Eye (tissue), 1 donor: Measurements from ENCODE around the gene P3R3URF.

Experiments
- DNase-seq: peaks from one replicate; pipeline ENCODE4 v3.0.0-alpha.2; 2015

The P3R3URF gene

DNA sequence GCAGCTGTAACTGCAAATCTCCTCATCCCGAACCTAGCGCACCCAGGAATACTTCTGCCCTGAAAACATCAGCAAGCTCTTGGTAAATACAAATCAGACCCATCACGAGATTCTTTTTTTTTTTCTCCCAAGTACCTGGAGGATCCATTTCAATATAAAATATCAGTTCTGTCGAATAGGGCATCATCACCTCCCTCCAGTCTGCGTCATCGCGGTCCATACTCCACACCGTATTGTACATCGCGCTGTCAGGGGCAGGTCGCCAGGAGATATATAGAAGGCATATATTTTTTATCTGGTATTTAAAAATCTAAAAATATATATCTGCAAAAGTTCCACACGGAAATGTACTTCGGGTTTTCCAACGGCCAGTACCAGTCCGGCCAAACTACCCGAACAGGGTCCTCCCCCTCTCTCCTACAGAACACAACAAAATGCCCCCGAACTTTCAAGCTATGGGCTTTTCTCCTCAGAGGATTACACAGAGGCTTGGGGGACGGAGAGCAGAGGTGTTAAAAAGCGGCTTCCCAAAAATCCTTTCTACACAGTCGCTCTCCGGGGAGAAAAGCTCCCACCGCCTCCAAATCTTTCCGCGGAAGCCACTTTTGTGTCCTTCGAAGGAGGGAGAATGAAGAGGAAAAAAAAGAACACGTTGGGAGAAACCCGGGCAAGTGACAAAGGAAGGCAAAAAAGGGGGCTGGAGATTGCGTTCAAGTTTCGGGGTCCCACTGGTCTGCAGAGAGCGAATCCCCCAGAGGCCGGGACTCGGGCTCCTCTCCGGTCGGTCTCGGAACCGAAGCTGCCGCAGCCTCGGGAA is 44.4 kb downstream of the P3R3URF start:
- DNase-seq = peak; percentile 85

DNA sequence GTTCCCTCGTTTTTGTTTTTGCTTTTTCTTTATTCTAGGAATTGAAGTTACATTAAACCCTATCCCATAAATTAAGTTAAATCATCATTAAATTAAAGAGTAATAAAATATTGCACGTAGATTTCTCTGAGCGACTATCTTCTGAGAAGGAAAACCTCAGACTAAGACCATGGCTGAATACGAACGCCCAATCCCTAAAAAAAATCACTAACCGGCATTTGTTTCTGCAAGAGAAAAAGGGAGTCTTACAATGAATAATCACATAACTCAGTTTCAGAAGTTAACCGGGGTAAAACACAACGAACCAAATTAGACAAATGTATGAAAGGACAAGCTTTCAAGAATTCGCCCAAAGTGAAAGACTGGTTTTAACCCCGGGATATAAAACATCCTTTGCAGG is 45.2 kb downstream of the P3R3URF start:
- peak; percentile 72 for DNase-seq

DNA sequence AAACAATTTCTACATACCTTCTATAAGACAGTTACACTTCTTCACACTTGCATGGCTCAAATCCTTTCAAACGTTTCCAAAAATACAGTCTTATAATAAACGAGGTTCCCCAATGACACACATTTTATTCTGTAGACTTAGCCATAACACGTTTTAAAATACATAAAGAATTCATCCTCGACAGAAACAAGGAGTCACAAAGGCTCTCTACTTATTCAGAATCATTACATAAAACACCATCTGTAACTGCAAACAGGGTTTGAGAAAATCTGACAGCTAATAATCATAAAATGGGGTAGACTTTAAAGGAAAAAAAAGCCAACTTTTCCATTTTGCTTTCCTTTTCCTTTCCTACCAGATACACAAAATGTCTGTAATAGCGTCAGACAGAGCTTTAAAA is 45.7 kb downstream of the P3R3URF start:
- DNase-seq = peak; percentile 65

DNA sequence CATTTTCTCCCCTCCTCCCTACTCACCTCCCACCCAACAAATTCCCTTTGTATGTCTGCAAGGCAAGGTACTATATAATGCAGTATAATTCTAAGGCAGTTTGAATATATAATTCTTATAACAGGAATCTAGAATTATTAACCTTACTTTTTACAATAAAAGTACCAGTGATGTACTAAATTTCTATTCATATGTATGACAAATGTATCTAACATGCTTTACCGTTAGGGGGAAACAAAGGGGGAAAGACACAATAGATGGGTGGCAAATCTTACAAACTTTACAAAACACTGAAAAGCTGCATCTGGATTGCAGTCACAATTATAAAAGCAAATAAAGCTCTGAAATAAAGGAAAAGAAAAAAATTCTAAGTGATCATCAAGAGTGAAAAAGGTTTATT is 46.2 kb downstream of the P3R3URF start:
- peak; percentile 55 for DNase-seq

DNA sequence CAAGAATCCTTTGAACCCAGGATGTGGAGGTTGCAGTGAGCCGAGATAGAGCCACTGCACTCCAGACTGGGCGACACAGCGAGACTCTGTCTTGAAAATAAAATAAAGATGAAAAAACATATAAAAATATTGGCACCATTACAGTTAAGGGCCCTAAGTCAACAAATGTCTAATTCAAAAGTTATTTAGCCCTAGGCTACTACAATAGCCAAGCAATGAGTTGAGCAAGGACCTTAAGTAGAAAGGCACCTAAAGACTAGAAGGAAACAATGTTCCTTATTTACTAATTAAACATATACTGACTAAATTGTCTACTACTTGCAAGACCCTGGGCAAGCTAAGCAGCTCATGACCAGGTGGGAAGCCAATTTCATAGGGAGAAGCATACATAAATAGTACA is 47.9 kb downstream of the P3R3URF start:
- no peak for DNase-seq
